Femur (tissue), 1 donor: Measurements from ENCODE around the gene PDXK.

ENCODE experiments used
- DNase-seq: peaks from one replicate; pipeline ENCODE4 v3.0.0-alpha.2; 2017

PDXK gene

DNA sequence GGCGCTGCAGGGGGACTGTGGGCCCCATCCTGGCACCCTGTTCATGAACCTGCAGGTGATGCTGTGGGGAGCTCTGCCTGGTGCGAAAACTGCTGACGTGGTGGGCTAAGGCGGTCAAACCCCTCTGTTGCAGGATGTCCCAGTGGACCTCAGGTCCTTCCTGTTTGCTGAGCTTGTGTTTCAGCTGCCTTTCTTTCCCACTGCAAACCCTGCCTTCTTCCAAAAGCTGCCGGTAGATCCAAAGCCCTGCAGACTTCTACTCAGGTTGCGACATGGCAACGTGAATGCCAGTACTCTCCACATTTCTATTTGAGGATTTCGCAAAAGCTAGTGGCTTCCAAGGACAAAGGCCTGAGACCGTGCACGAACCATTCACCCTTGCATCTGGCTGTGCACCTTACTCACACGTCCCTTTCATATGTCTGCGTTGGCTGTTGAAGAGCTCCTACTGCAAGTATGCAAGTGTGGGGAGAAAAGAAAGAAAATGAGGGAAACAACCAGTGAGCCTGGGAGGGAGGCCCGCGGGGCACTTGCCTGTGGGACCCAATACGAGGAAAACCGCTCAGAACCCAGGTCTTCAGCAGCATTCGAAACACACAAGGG lies 64.3 kb downstream of the PDXK start:
- DNase-seq: no peak

DNA sequence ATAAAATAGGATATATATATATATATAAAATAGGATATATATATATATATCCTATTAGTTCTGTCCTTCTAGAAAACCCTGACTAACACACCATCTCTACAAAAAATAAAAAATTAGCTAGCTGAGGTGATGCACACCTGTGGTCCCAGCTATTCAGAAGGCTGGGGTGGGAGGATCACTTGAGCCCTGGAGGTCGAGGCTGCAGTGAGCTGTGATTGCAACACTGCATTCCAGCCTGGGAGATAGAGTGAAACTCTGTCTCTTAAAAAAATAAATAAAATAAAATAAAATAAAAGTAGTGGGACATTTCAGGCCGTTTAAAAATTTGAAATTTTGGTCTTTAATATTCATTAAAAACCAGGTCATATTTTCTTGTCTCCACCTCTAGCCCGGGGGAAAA lies 66.2 kb downstream of the PDXK start:
- DNase-seq: no peak

DNA sequence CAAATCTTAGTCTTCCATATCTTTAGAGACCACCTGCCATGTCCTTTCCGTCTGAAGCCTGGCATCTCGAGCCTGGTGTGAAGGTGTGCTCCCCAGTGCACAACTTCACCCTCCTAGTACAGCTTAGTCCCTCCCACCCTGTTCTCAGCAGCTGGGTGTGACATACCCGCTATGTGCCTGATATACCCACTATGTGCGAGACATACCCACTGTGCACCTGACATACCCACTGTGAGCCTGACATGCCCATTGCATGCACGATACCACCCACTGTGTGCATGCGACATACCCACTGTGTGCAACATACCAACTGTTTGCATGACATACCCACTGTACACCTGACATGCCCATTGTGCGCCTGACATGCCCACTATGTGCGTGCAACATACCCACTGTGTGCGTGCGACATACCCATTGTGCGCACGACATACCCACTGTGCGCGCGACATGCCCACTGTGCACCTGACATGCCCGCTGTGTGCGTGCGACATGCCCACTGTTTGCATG lies 67.4 kb downstream of the PDXK start:
- no peak for DNase-seq

DNA sequence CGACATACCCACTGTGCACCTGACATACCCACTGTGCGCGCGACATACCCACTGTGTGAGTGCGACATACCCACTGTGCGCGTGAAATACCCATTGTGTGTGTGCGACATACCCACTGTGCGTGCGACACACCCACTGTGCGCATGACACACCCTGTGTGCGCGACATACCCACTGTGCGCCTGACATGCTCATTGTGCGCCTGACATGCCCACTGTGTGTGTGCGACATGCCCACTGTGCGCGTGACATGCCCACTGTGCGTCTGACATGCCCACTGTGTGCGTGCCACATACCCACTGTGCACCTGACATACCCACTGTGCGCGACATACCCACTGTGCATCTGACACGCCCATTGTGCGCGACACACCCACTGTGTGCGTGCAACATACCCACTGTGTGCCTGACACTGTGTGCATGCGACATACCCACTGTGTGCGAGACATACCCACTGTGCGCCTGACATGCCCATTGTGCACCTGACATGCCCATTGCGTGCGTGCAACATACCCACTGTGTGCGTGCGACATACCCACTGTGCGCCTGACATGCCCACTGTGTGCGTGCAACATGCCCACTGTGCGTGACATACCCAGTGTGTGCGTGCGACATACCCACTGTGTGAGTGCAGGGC lies 68.0 kb downstream of the PDXK start:
- DNase-seq: no peak

DNA sequence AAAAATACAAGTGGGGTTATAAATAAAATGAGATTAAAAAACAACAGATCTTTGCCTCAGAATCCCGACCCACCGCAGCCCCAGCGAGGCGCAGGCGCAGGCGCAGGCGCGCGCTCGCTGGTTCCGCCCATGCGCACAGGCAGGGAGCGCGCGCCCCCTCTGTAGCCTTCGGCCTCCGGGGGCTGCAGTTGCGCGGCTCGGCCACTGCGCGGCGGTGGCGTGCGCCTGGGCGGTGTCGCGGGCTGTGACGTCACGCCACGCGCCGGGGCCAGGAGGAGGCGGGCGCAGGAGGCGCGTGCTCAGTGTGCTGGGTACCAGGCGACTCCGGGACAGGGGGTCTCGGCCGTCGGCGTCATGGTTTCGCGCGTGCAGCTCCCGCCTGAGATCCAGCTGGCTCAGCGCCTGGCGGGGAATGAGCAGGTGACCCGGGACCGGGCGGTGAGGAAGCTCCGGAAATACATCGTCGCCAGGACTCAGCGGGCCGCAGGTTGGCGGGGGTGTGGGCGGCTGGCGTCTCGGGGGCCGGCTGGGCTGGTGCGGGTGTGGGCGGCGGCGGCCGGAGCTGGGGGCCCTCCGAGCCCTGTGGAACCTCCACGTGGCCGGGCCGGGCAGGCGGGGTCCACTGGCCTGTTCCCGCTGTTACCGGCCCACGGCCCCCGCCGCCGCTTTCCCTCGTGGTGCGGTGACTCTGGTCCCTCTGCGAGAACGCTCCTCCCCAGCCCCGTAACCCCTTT lies 70.5 kb downstream of the PDXK start, which contains the start of gene RRP1:
Gene RRP1, plus strand, starts transcription at position 302 of the 734 bp plus-strand sequence. Its CDS starts 53 bp downstream, at position 355.
- DNase-seq: peak; percentile 95

DNA sequence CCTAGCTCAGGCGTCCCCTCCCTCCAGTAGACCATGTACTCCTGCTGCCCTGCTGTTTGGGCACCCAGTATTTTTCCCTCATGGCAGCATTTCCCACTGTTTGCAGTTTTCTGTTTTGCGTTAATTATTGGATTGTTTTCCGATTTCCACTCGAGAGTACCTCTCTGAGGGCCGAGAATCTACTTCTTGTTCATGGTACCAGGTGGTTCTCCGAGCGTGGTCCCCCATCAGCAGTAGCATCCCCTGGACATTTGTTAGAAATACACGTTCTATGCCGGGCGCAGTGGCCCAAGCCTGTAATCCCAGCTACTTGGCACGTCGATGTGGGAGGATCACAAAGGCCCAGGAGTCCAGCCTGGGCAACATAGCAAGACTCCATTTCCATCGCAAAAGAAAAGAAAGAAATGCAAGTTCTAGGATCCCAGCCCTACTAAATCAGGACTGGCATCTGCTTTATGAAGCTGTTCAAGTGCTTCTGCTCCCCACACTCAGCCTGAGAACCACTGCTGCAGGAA lies 71.1 kb downstream of the PDXK start:
- DNase-seq: no peak

DNA sequence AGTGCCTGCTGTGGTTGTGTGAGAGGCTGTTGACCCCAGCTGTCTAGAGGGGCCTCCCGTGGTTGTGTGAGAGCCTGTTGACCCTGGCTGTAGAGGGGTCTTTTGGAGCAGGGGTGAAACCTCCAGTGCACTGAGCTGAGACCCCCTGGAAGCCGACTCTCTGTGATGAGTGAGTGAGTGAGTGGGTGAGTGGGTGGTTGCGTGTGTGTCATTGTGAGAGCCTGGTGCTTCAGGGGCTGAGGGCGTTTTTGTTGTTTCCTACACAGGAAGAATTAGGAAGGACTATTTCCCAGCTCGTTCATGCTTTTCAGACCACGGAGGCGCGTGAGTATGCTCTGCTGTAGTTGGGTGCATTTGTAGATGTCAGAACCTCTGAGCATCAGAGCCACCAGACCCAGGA lies 73.5 kb downstream of the PDXK start:
- no peak for DNase-seq

DNA sequence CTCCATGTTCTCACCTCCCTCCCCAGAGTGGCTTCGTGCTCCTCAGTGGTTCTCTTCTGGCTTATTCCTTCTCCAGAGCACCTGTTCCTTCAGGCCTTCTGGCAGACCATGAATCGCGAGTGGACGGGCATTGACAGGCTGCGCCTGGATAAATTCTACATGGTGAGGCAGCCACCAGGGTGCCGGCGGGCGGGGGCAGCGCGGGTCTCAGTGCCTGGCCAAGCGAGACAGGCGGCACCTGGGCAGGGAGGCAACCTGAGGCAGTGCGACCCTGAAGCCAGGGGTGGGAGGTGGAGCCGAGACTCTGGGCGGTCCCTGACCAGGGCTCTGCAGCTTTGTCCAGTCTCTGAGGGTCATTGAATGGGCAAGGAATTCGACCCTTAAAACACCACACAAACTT lies 74.3 kb downstream of the PDXK start:
- no peak for DNase-seq

DNA sequence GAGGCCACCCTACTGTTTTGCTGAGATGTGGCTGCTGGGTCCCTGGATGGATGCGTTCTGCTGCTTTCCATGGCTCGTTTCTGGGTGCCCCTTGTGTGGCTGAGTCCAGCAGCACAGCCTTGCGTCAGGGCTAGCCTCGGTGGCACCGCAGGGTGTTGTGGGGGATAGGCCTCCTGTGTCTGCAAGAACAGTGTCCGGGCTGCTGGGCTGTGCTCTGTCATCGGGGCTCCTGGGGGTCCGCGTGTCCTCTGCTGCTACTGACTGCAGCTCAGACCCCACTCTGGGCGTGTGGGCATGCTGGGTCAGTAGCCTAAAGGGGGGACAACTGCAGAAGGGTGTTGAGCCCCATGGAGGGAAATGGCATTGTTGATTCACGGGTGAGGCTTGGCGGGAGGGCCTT lies 75.4 kb downstream of the PDXK start:
- DNase-seq: no peak

DNA sequence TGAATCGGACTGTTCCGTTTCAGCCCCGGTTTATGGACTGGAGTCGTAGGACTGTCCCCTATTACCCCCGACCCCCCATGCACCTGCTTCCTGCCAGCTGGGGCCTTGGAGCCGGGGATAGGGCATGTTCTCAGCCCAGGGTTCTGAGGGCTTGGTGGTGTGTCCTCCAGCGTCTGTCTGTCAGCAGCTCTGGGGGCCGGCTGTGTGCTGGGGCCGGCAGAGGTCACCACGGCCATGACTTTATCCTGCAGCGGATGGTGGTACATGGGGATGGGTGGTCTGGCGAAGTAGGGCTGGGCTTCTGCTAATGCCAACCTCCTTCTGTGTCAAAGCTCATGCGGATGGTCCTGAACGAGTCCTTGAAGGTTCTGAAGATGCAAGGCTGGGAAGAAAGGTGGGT lies 75.9 kb downstream of the PDXK start:
- DNase-seq: no peak

DNA sequence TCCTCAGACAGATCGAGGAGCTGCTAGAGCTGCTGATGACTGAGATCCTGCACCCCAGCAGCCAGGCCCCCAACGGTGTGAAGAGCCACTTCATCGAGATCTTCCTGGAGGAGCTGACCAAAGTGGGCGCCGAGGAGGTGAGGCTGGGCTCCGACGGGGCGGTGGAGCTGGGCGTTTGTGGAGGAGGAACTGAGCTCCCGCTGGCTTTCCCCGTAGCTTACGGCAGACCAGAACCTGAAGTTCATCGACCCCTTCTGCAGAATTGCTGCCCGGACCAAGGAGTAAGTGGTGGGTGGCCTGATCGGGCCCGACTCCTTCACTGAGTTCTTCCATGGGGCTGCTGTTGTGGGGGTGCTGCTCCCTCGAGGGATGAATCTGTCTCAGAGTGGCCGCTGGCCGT lies 78.5 kb downstream of the PDXK start:
- no peak for DNase-seq

DNA sequence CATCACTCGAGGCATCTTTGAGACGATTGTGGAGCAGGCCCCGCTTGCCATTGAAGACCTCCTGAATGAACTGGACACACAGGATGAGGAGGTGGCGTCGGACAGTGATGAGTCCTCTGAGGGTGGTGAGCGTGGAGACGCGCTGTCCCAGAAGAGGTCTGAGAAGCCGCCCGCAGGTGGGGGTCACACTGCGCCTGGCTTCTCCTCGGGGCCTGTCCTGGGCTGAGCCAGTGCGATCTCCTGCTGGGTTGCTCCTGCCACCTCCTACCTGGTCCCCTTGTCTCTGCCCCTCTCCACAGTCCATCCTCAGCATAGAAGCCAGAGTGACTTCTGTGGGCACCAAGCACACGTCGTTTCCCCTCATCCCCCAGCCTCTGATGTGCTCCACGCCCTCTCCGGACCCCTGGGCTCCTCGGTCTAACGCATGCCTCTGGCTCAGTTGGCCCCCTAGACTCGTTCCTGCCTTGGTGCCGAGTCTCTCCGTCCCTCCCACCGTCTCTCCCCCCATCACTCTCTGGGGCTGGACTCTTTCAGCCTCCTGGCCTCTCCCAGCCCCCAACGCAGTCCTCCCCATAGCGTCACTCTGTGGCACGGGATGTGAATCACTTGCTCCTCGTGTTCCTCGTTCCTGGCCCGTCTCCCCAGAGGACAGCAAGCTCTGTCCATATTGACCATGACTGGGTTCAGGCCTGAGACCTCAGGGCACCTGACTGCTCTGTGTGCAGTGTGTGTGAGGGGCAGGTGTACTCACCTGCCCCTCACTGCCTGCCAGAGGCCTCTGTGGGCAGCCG lies 79.2 kb downstream of the PDXK start:
- DNase-seq: no peak

DNA sequence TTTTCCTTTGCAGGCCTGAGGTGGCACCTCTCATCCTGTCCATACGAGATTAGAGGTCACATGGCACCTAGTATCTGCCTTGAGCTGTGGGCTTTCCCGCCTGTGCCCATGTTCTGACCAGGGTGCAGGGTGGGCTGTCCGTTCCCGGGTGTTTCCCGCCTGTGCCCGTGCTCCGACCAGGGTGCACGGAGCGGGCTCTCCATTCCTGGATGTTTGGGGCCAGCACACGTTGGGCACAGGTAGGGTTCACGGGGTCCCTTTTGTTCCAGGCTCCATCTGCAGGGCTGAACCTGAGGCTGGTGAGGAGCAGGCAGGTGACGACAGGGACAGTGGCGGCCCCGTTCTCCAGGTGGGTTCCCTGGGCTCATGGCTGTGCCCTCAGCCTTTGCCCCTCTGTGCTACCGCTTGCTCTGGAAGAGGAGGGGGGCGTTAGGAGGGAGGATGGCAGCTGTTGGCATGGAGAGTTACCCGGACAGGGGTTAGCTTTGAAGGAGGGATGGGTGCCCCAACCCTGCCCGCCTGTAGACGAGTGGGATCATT lies 80.4 kb downstream of the PDXK start:
- DNase-seq: no peak

DNA sequence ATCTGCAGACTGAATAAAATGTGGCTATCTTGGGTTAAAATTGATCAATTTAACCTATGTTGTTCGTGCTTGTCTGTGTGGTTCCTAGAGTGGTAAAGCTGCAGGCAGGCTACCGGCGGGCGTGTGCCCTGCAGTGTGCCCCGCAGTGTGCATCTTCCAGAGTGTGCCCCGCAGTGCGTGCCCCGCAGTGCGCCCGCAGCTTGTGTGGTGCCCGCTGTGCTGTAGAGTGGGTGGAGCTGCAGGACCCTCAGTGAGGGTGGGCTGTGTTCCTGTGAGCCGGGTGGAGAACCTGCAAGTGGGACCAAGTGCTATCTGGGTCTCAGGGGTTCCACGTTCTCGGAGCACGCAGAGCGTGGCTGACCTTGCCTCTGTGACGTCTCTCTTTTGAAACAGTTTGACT lies 81.2 kb downstream of the PDXK start:
- DNase-seq: no peak

DNA sequence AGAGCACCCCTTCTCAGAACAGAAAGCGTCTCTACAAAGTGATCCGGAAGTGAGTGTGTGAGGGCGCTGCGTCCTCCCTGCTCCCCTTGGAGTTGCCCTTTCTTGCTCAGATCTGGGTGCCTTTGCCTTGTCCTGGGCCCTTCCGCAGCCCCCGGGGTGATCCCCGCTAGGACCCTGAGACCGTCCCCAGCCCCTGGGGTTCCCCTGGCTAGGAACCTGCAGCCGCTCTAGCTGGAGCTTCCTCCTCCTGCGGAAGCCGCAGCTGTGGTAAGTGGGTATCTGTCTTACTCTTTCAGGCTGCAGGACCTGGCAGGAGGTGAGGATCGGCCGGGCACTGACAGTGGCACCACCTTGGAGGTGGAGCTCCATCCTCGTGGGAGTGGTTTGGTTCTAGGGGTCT lies 81.6 kb downstream of the PDXK start:
- no peak for DNase-seq

DNA sequence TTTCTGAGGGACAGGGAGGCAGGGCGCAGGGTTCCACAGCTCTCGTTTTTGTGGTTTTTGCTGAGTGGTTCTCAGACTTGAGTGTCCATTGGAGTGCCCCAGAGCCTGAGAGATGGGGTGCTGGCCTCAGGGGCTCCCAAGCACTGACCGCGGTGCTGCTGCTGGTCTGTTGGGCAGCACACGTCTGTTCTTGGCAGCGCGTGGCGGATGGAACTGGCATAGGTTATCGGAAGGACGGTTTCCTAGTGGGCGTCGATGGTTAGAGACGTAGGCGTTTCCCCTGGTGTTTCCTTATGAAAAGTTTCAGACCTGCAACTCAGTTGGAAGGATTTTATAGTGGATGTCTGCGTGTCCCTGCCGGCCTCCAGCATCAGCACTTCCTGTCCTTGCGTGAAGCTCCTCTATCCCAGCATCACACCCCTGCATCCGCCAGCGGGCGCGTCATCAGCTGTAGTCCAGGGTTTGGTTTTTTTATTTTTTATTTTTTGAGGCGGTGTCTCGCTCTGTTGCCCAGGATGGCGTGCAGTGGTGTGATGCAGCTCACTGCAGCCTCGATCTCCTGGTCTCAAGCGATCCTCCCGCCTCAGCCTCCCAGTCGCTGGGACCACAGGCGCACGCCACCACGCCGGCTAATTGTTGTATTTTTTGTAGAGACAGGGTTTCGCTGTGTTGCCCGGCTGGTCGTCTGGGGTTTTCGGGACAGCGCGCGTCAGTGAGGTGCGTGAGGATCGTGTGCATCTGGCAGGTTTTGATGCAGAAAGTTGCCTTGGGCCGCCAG lies 82.3 kb downstream of the PDXK start:
- DNase-seq: no peak

DNA sequence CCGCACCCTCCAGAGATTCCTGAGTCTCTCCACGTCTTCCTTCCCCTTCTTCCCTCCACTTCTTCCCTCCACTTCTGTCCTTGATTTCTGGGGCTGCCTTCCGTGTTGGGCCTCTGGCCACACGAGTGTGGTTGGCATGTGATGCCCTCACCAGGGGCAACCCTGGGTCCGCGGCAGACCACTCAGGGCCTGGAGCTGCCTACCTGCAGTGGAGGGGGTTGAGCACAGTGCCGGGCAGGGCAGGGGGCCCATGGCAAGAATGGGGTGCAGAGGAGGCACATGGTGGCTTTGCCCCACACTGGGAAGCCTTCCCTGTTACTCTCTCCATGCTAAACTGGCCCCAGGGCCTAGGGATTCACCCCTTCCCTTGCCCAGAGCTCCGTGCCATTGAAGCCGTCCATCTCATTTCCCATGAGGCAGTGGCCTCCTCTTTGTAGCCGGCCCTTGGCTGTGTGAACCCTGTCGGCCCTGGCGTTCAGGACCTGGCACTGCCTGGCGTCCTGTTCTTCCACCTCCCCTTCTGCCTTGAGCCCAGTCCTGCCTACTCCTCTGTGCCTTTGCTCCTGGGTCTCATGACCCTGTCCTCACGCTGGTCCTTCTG lies 83.9 kb downstream of the PDXK start:
- DNase-seq: no peak

DNA sequence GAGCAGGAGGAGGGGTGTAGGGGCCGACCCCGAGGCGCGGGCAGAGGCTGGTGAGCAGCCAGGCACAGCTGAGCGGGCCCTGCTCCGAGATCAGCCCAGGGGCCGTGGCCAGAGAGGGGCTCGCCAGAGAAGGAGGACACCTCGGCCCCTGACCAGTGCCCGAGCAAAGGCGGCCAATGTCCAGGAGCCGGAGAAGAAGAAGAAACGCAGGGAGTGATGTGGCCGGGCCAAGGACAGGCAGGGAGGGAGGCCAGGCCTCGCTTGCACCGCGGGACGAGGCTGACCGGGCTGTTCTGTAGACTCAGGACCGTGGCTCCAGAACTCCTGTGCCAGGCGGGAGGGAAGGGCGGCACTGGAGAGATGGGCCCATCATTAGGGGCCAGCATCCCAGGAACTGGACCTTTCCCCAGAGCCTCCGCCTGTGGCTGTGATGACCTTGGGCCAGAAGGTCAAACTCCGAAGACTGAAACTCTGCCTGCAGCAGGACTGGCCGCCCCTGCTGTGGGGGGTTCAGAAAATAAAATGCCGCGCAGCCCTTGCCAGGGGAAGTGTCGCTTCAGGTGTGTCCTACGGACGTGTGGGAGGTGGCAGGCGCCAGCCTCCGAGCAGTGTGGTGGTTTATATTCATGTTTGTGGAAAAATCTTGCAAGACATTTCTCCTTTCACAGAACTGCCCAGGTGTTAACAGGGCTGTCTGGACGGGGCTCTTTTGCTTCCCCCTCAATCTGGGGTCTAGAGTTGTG lies 84.8 kb downstream of the PDXK start:
- DNase-seq: no peak

DNA sequence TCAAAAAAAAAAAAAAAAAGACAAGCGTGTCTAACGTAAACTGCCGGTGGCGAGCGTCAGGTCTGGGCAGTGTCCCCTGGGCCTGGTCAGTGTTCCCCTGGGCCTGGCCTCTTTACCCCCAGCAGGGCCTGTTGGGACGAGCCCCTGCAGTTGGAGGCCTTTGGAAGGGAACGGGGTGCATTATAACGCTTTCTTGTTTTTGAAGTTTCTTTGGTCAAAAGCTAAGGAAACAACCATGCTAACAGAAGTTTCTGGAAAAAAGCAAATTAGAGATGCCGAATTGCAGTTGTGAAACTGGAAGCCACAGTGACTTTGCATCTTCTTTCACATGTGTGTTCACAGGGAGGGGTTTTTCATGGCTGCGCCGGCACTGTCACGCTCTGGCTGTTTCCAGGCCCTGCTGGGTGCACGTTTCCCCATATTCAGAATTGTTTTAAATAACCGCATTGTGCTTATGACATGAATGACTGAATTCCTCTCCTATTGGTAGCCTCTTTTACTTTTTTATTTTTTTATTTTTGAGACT lies 86.4 kb downstream of the PDXK start:
- DNase-seq: no peak

DNA sequence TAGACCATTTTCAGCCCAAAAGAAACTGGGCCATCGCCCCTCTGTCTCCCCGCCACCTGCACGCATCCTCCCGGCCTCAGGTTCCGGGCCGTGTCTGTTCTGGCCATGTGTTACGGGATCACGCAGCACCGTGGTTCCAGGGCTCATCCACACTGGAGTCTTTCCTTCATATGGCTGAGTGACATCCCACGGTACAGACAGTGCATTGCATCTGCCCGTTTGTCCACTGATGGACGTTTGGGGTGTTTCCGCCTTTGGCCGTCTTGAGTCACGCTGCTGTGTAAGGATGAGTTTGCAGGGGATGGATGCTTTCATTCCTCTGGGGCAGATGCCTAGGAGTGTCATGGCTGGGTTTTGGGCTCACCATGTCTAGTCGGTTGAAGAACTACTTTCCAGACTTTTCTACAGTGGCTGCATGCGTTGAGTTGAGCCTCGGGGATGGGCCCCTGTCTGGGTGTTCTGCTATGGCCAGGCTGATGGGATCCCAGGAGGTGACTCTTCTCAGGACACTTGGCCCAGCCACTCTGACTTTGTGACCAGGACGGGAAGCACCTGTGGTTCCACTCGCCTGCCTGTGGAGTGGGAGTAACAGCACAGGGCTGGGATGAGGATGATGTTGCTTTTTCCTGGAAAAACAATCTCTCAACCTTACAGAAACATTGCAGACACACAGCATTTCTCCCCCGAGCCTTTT lies 87.2 kb downstream of the PDXK start:
- DNase-seq: no peak
